ENCODE measurements around the gene NAA15. TPM values are rescaled to one million over a fixed set of nuclear protein-coding genes. Genes with fewer than 3 reads are reported as not detected.
A peak's percentile ranks its signal among the peaks of the same experiment; 100 is the strongest.
"Not testable (repeated sequence)": the region's sequence is repeated elsewhere in the genome, so short reads cannot be mapped to it uniquely, and the experiment has no call there.

NAA15 gene
- total and polyA plus RNA-seq, 2 donors, result 12.0 to 54.0 TPM

- 95% methylated on average over 8 of the region's 8 CpGs for WGBS
- not testable (repeated sequence) for H3K4me3 ChIP-seq (ENCODE audit: low read depth, low read length); DNase-seq (ENCODE audit: extremely low spot score); H3K36me3 ChIP-seq (ENCODE audit: insufficient read depth); H3K27ac ChIP-seq (ENCODE audit: low read depth); H3K4me1 ChIP-seq (ENCODE audit: insufficient read depth)
Observed at GRCh38 chr4:139414671-139415210, 113.4 kb downstream of the NAA15 start.

GRCh38 chr4:139416073-139416673, 114.9 kb downstream of the NAA15 start:
- no peak overlapping the region for H3K4me3 ChIP-seq (ENCODE audit: low read depth, low read length)
- no peaks in the 10 kb centered on the region for H3K4me1 ChIP-seq (ENCODE audit: insufficient read depth)
- H3K27ac ChIP-seq (ENCODE audit: low read depth), result no peak overlapping the region
- no peak for DNase-seq (ENCODE audit: extremely low spot score)
- no peaks in the 10 kb centered on the region for H3K36me3 ChIP-seq (ENCODE audit: insufficient read depth)
- WGBS, result 82% methylated on average over 2 of the region's 2 CpGs

GRCh38 chr4:139419388-139419914, 118.1 kb downstream of the NAA15 start:
- H3K4me3 ChIP-seq (ENCODE audit: low read depth, low read length), result no peak overlapping the region
- WGBS, result 67% methylated on average over 2 of the region's 2 CpGs
- no peak for DNase-seq (ENCODE audit: extremely low spot score)
- no peaks in the 10 kb centered on the region for H3K36me3 ChIP-seq (ENCODE audit: insufficient read depth)
- H3K4me1 ChIP-seq (ENCODE audit: insufficient read depth), result no peaks in the 10 kb centered on the region
- no peak overlapping the region for H3K27ac ChIP-seq (ENCODE audit: low read depth)

GRCh38 chr4:139420652-139421051, 119.3 kb downstream of the NAA15 start:
- Histone ChIP-seq H3K36me3 (ENCODE audit: insufficient read depth) (no peaks in the 10 kb centered on the region), H3K4me3 (ENCODE audit: low read depth, low read length) (no peak overlapping the region), H3K27ac (ENCODE audit: low read depth) (no peak overlapping the region), H3K4me1 (ENCODE audit: insufficient read depth) (no peaks in the 10 kb centered on the region)
- WGBS, result 100% methylated on average over 1 of the region's 1 CpG
- DNase-seq (ENCODE audit: extremely low spot score), result no peak

GRCh38 chr4:139436122-139436521, 134.8 kb downstream of the NAA15 start:
- Histone ChIP-seq H3K27ac (ENCODE audit: low read depth) (no peak overlapping the region), H3K4me1 (ENCODE audit: insufficient read depth) (no peaks in the 10 kb centered on the region), H3K4me3 (ENCODE audit: low read depth, low read length) (no peak overlapping the region), H3K36me3 (ENCODE audit: insufficient read depth) (no peaks in the 10 kb centered on the region)
- no peak for DNase-seq (ENCODE audit: extremely low spot score)
- WGBS, result 96% methylated on average over 23 of the region's 23 CpGs

- WGBS, result 79% methylated on average over 2 of the region's 2 CpGs
- DNase-seq (ENCODE audit: extremely low spot score), result no peak
- Histone ChIP-seq H3K27ac (ENCODE audit: low read depth) (no peak overlapping the region), H3K4me3 (ENCODE audit: low read depth, low read length) (no peak overlapping the region), H3K36me3 (ENCODE audit: insufficient read depth) (no peaks in the 10 kb centered on the region), H3K4me1 (ENCODE audit: insufficient read depth) (no peaks in the 10 kb centered on the region)
Observed at GRCh38 chr4:139438141-139438540, 136.8 kb downstream of the NAA15 start.

- DNase-seq (ENCODE audit: extremely low spot score), result no peak
- H3K4me3 ChIP-seq (ENCODE audit: low read depth, low read length), result no peak overlapping the region
- no peaks in the 10 kb centered on the region for H3K36me3 ChIP-seq (ENCODE audit: insufficient read depth)
- WGBS, result 98% methylated on average over 4 of the region's 4 CpGs
- no peaks in the 10 kb centered on the region for H3K4me1 ChIP-seq (ENCODE audit: insufficient read depth)
- no peak overlapping the region for H3K27ac ChIP-seq (ENCODE audit: low read depth)
Observed at GRCh38 chr4:139441029-139441428, 139.7 kb downstream of the NAA15 start.

GRCh38 chr4:139443661-139444060, 142.4 kb downstream of the NAA15 start:
- 92% methylated on average over 7 of the region's 7 CpGs for WGBS
- no peak for DNase-seq (ENCODE audit: extremely low spot score)

GRCh38 chr4:139444881-139445280, 143.6 kb downstream of the NAA15 start:
- WGBS, result 66% methylated on average over 3 of the region's 3 CpGs

More at GRCh38 chr4:139443661-139444060, 142.4 kb downstream of the NAA15 start:
- Histone ChIP-seq H3K4me1 (ENCODE audit: insufficient read depth) (no peaks in the 10 kb centered on the region), H3K4me3 (ENCODE audit: low read depth, low read length) (no peak overlapping the region), H3K36me3 (ENCODE audit: insufficient read depth) (no peaks in the 10 kb centered on the region), H3K27ac (ENCODE audit: low read depth) (no peak overlapping the region)

GRCh38 chr4:139447078-139447477, 145.8 kb downstream of the NAA15 start:
- H3K36me3 ChIP-seq (ENCODE audit: insufficient read depth); H3K27ac ChIP-seq (ENCODE audit: low read depth): not testable (repeated sequence)

More at GRCh38 chr4:139444881-139445280, 143.6 kb downstream of the NAA15 start:
- not testable (repeated sequence) for H3K36me3 ChIP-seq (ENCODE audit: insufficient read depth); H3K27ac ChIP-seq (ENCODE audit: low read depth); H3K4me1 ChIP-seq (ENCODE audit: insufficient read depth); DNase-seq (ENCODE audit: extremely low spot score); H3K4me3 ChIP-seq (ENCODE audit: low read depth, low read length)

GRCh38 chr4:139450586-139450985, 149.3 kb downstream of the NAA15 start:
- no peak for DNase-seq (ENCODE audit: extremely low spot score)

More at GRCh38 chr4:139447078-139447477, 145.8 kb downstream of the NAA15 start:
- DNase-seq (ENCODE audit: extremely low spot score); H3K4me3 ChIP-seq (ENCODE audit: low read depth, low read length); H3K4me1 ChIP-seq (ENCODE audit: insufficient read depth): not testable (repeated sequence)
- WGBS, result 94% methylated on average over 4 of the region's 4 CpGs

GRCh38 chr4:139451997-139452396, 150.7 kb downstream of the NAA15 start:
- 77% methylated on average over 1 of the region's 1 CpG for WGBS
- H3K4me1 ChIP-seq (ENCODE audit: insufficient read depth), result no peaks in the 10 kb centered on the region
- H3K4me3 ChIP-seq (ENCODE audit: low read depth, low read length), result no peak overlapping the region
- H3K27ac ChIP-seq (ENCODE audit: low read depth), result no peak overlapping the region
- H3K36me3 ChIP-seq (ENCODE audit: insufficient read depth), result no peaks in the 10 kb centered on the region
- DNase-seq (ENCODE audit: extremely low spot score), result no peak

More at GRCh38 chr4:139450586-139450985, 149.3 kb downstream of the NAA15 start:
- no peaks in the 10 kb centered on the region for H3K4me1 ChIP-seq (ENCODE audit: insufficient read depth)
- 94% methylated on average over 2 of the region's 2 CpGs for WGBS
- H3K36me3 ChIP-seq (ENCODE audit: insufficient read depth), result no peaks in the 10 kb centered on the region
- H3K27ac ChIP-seq (ENCODE audit: low read depth), result no peak overlapping the region
- no peak overlapping the region for H3K4me3 ChIP-seq (ENCODE audit: low read depth, low read length)

- H3K27ac ChIP-seq (ENCODE audit: low read depth), result peak overlapping the region; percentile 97
- no peaks in the 10 kb centered on the region for H3K36me3 ChIP-seq (ENCODE audit: insufficient read depth)
- WGBS, result under 1% methylated on average over 15 of the region's 15 CpGs
- peak; percentile 42 for DNase-seq (ENCODE audit: extremely low spot score)
- H3K4me1 ChIP-seq (ENCODE audit: insufficient read depth), result no peaks in the 10 kb centered on the region
- H3K4me3 ChIP-seq (ENCODE audit: low read depth, low read length), result peak overlapping the region; percentile 65
Observed at GRCh38 chr4:139453041-139453370, 151.7 kb downstream of the NAA15 start.

GRCh38 chr4:139453371-139454110, 152.2 kb downstream of the NAA15 start:
- Histone ChIP-seq H3K4me3 (ENCODE audit: low read depth, low read length) (peak overlapping the region; percentile 65), H3K27ac (ENCODE audit: low read depth) (peak overlapping the region; percentile 97), H3K36me3 (ENCODE audit: insufficient read depth) (no peaks in the 10 kb centered on the region), H3K4me1 (ENCODE audit: insufficient read depth) (no peaks in the 10 kb centered on the region)
- WGBS, result under 1% methylated on average over 76 of the region's 76 CpGs
- DNase-seq (ENCODE audit: extremely low spot score), result peak; percentile 94

All from urinary bladder (tissue), 4 donors.